ENCODE results near the gene SPG7. TPM values are rescaled to one million over a fixed set of nuclear protein-coding genes. Genes with fewer than 3 reads are reported as not detected.

The SPG7 gene
- total and polyA plus RNA-seq, 2 of the 4 experiments (the other 2 are of a cell fraction): 94.6 to 96.8 TPM

DNA sequence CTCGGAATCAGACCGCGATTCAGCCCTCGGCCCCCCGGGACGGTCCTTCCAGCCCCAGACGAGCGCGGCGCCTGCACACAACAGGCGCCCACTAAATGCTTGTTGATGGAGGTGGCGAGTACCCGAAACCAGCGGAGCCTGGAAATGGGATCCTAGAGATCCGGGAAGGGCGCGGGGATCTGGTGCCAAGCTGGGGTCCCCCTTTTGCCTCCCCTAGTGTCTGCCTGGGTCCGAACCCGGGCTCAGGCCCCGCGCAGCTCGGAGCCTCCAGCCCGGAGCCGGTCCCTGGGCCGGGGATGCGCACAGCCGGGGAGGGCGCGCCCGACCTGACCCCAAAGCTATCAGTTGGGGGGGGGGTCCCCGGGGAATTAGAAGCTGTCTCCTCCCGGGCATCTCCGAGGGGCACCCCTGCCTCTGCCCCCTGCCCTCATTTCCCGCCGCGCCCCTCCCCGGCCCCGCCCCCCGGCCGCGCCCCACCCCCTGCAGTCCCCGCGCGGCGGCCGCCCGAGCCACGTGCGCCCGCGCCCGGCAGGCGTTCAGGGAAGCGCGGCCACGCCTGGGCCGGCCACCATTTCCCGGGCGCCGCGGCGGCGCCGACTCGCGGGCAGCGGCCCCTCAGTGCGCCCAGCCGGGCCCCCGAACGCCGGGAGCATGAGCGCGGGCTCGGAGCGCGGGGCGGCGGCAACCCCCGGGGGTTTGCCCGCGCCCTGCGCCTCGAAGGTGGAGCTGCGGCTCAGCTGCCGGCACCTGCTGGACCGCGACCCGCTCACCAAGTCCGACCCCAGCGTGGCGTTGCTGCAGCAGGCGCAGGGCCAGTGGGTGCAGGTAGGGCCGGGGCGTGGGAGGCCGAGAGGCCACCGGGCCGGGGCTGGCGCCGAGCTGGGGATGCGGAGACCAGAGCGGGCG, 67.3 kb downstream of the SPG7 start, which contains the start of gene CPNE7:
TSS of gene CPNE7 (plus strand) at position 512 of the 906 bp plus-strand sequence. CDS start at position 652, 140 bp downstream.
- Histone ChIP-seq H3K79me1 (ENCODE audit: low read depth in 1 of 2, low read length in 2 of 2) (peaks cover 0 to 1% of the 10 kb centered on the region in 2 experiments; a peak in 1 of 4 replicates), H3K36me3 (ENCODE audit: control insufficient read depth, insufficient read depth, low read length) (peaks cover 3% of the 10 kb centered on the region; the same call in 1 of the 2 replicates), H3K4me2 (ENCODE audit: low read depth, low read length) (peak within 1 kb of the TSS; percentile 82), H3K14ac (replicated peaks; ENCODE audit: low read depth, low read length) (no peak within 1 kb of the TSS), H2AFZ (replicated peaks; ENCODE audit: low read length, poor library complexity) (peak within 1 kb of the TSS; percentile 93), H3K9me3 (ENCODE audit: control insufficient read depth, insufficient read depth, low read length) (no peaks in the 10 kb centered on the region), H3K18ac (ENCODE audit: low read depth, low read length) (no peak within 1 kb of the TSS), H2BK20ac (ENCODE audit: low read depth, low read length) (no peak within 1 kb of the TSS), H4K91ac (ENCODE audit: insufficient read depth, low read depth, low read length) (no peak within 1 kb of the TSS; the same call in 1 of the 2 replicates), H2AK9ac (replicated peaks; ENCODE audit: low read depth, low read length, poor library complexity) (peak within 1 kb of the TSS; percentile 93), H3K56ac (ENCODE audit: extremely low read depth, insufficient read depth, low read length) (no peak within 1 kb of the TSS; the same call in 1 of the 2 replicates), H3K4me3 (ENCODE audit: insufficient read depth, low read depth, low read length) (peak within 1 kb of the TSS; percentile 30), H3K27ac (ENCODE audit: insufficient read depth, low read length) (no peak within 1 kb of the TSS; the same call in 1 of the 2 replicates), H2BK120ac (ENCODE audit: low read depth, low read length) (peak within 1 kb of the TSS; percentile 36), H3K9ac (ENCODE audit: low read depth, low read length) (0 out of 2 replicates have a peak within 1 kb of the TSS, but pooled peaks have one; percentile 4), H4K8ac (ENCODE audit: low read depth in 2 of 2, low read length in 2 of 2) (peak within 1 kb of the TSS in 1 of 2 experiments; percentile 72; a peak in 3 of 4 replicates), H2BK15ac (ENCODE audit: low read depth, low read length) (no peak within 1 kb of the TSS), H3K23ac (ENCODE audit: low read depth, low read length) (no peak within 1 kb of the TSS), H4K5ac (ENCODE audit: low read depth, low read length) (0 out of 2 replicates have a peak within 1 kb of the TSS, but pooled peaks have one; percentile 39), H3K9me1 (ENCODE audit: insufficient read depth, low read length) (peaks cover 6% of the 10 kb centered on the region; the same call in 1 of the 2 replicates), H2AK5ac (ENCODE audit: low read depth, low read length) (peak within 1 kb of the TSS; percentile 51), H3K4ac (ENCODE audit: low read depth, low read length) (peak within 1 kb of the TSS; percentile 77), H2BK5ac (ENCODE audit: low read depth, low read length, poor library complexity, severe bottlenecking) (peak within 1 kb of the TSS; percentile 3), H3K4me1 (ENCODE audit: control insufficient read depth, insufficient read depth, low read length) (peaks cover 15% of the 10 kb centered on the region), H4K20me1 (ENCODE audit: insufficient read depth, low read length) (no peaks in the 10 kb centered on the region), H3K27me3 (ENCODE audit: control insufficient read depth, insufficient read depth, low read length) (peaks cover 4% of the 10 kb centered on the region; the same call in 1 of the 2 replicates)
- ChIA-PET POLR2A (ENCODE audit: unreplicated experiment) (interaction anchor here (0.5 kb wide), 1 partner anchor 89 kb away, joined by 3 read pairs; no protein-coding TSS in a partner anchor), CTCF (no interaction called here)
- DNase-seq (no peak), ATAC-seq (ENCODE audit: low read depth) (peak; percentile 60)
- no TSS peak for BruUV-seq (replicated peaks)
- dilution Hi-C loops (cut with HindIII; ENCODE audit: low sequenced_read_pairs, unreplicated experiment): no loop called here
- TF ChIP-seq MXI1 (IDR thresholded peaks at IDR 0.05; ENCODE audit: borderline replicate concordance, low read depth, low read length): peak; percentile 66; the same call in 1 of the 2 replicates
- TF ChIP-seq CEBPB (IDR thresholded peaks at IDR 0.05; ENCODE audit: low read depth, low read length): no peak
- intact Hi-C loops (cut with micrococcal nuclease): loop anchor here (1.0 kb wide), 1 partner anchor 92 kb away; no protein-coding TSS in a partner anchor
- 3% methylated on average over 45 of the region's 103 CpGs; no CpG with 5 or more reads in 1 of the 2 experiments for WGBS, 2 experiments (ENCODE audit: extremely low coverage in 2 of 2, insufficient read length in 1 of 2)
- in situ Hi-C loops (cut with MboI; ENCODE audit: low sequenced_read_pairs): no loop called here

Data from IMR-90 (cell line).